Type B pancreatic cell (in vitro differentiated cells): ENCODE results near the gene N4BP2. TPM values are rescaled to one million over a fixed set of nuclear protein-coding genes. Genes with fewer than 3 reads are reported as not detected.

Source experiments
- DNase-seq: peaks from one replicate; pipeline ENCODE4 v3.0.0; 2021; ENCODE audit warnings: mixed read lengths; ENCODE audit not compliant: unreplicated experiment; ENCODE audit errors: extremely low spot score
- H3K27ac Mint-ChIP-seq: 2 replicates; pipeline ENCODE4 v1.8.0; 2021; ENCODE audit warnings: mild to moderate bottlenecking, mixed read lengths
- H3K27me3 Mint-ChIP-seq: 2 replicates; pipeline ENCODE4 v1.8.0; 2021; ENCODE audit warnings: mixed read lengths
- H3K36me3 Mint-ChIP-seq: 2 replicates; pipeline ENCODE4 v1.8.0; 2021; ENCODE audit warnings: mixed read lengths
- H3K4me1 Mint-ChIP-seq: one replicate; pipeline ENCODE4 v1.8.0; 2021; ENCODE audit warnings: mixed read lengths; ENCODE audit not compliant: unreplicated experiment
- H3K4me3 Mint-ChIP-seq: 2 replicates; pipeline ENCODE4 v1.8.0; 2021; ENCODE audit warnings: mild to moderate bottlenecking, mixed read lengths
- H3K9me3 Mint-ChIP-seq: 2 replicates; pipeline ENCODE4 v1.8.0; 2021; ENCODE audit warnings: mixed read lengths
- CTCF ChIP-seq: fragments of 200-600 bp; sonication (generic); conservative IDR thresholded peaks from 2 replicates; pipeline ENCODE4 v1.5.0; 2021; ENCODE audit warnings: antibody characterized with exemption, mild to moderate bottlenecking
- total RNA-seq: library from RNA; stranded (reverse); gene quantifications from 2 replicates; pipeline ENCODE4 v1.2.1, GENCODE V29; 2021; ENCODE audit warnings: low replicate concordance

N4BP2 gene
- total RNA-seq, 1 donor from 2014 or later, result 33.0 TPM

GRCh38 chr4:40204507-40205258 is 148.0 kb downstream of the N4BP2 start:
- Mint-ChIP-seq H3K27me3 (no peaks in the 10 kb centered on the region), H3K9me3 (no peaks in the 10 kb centered on the region), H3K36me3 (no peaks in the 10 kb centered on the region), H3K27ac (no peak overlapping the region), H3K4me1 (peaks cover 9% of the 10 kb centered on the region), H3K4me3 (no peak overlapping the region)
- no peak for TF ChIP-seq CTCF
- no peak for DNase-seq

DNA sequence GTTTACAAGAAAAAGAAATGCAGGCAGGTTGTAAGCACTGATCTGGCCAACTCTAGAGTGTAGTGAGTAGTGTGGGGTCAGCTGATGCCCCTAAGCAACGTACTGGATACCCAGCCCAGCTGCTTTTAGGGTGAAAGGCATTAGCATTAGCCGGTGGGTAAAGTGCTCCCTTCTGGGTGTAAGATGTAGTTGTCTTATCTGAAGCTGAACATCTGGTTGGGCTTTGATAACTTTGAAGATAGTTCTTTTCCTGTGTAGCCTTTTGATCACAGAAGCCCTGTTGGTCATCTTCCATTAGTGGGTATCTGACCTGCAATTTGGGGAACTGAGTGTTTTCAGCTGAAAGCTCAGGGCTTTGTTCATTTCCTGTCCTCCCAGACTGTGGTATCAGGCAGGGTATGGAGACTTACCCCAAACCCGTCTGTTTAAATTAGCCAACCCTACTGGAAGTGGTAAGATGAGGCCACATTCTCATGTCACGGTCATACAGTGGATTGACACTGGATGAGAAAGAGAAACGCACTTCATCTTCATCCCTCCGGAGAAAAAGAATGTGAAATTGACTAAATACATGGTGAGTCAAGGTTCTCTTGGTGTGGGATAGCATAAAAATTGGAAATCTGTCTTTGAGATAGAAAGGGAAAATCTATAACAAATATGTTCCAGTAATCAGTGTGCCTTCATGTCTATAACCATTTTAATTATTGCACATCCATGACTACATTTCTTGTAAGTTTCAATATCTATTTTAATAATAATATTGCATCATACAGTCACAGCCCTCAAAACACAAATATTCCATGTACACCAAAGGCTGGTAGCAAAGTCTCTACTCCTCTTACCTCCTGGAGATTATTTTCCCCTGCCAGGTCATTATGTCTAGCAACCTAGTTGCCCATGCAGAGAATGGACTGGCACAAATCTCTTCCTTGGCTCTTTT is 148.9 kb downstream of the N4BP2 start:
- Mint-ChIP-seq H3K27me3 (no peaks in the 10 kb centered on the region), H3K4me1 (peaks cover 6% of the 10 kb centered on the region), H3K36me3 (no peaks in the 10 kb centered on the region), H3K9me3 (no peaks in the 10 kb centered on the region), H3K4me3 (no peak overlapping the region), H3K27ac (peak overlapping the region; percentile 26)
- DNase-seq, result no peak
- no peak for TF ChIP-seq CTCF

DNA sequence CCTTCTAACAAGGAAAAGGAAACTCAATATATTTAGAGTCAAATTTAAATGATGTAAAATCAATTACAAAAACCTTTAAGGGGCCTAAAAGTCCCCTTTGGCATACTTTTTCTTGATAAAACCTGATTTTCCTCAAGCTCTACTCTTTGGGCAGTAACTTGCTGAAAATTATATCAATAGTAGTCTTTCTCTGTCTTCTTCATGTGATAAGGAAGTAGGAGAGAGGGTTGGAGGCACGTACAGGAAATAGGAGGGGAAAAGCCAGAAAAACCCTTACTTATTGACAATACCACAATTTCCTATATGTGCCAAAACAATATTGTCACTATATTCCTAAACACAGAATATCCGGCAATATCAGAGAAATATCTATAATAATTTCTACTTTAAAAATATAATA is 149.8 kb downstream of the N4BP2 start:
- peak overlapping the region; percentile 26 for H3K27ac Mint-ChIP-seq
- no peaks in the 10 kb centered on the region for H3K9me3 Mint-ChIP-seq
- TF ChIP-seq CTCF, result no peak
- H3K4me1 Mint-ChIP-seq, result peaks cover 5% of the 10 kb centered on the region
- no peaks in the 10 kb centered on the region for H3K36me3 Mint-ChIP-seq
- DNase-seq, result no peak
- no peak overlapping the region for H3K4me3 Mint-ChIP-seq
- H3K27me3 Mint-ChIP-seq, result no peaks in the 10 kb centered on the region

Other genes starting within 250 kb of the N4BP2 start
- gene PDS5A, start 78.9 kb upstream of the N4BP2 start, total RNA-seq, result 67.1 and 73.3 TPM in 2 replicates
- 3.1 and 5.4 TPM in 2 replicates for gene RHOH, start 140.2 kb downstream of the N4BP2 start, total RNA-seq